Ishikawa (cell line): Measurements from ENCODE around the gene OR10H5.

Source experiments
- CEBPB ChIP-seq: IDR thresholded peaks from 2 replicates; pipeline ENCODE4 v1.6.1; 2012
- EP300 ChIP-seq: IDR thresholded peaks from 2 replicates; pipeline ENCODE4 v1.6.1; 2012; ENCODE audit warnings: borderline replicate concordance
- TAF1 ChIP-seq: IDR thresholded peaks from 2 replicates; pipeline ENCODE4 v1.6.1; 2012; ENCODE audit warnings: low read depth, mild to moderate bottlenecking
- YY1 ChIP-seq: IDR thresholded peaks from 2 replicates; pipeline ENCODE4 v1.6.1; 2012; ENCODE audit warnings: low read depth
- ZBTB7A ChIP-seq: IDR thresholded peaks from 2 replicates; pipeline ENCODE4 v1.6.1; 2012; ENCODE audit warnings: low read depth
- TF ChIP-seq, protein P1 (sequence below): IDR thresholded peaks from 2 replicates; pipeline ENCODE4 v1.6.1; 2012; ENCODE audit warnings: low read depth, mild to moderate bottlenecking
- TF ChIP-seq, protein P2 (sequence below): IDR thresholded peaks from 2 replicates; pipeline ENCODE4 v1.6.1; 2012
- TF ChIP-seq, protein P3 (sequence below): IDR thresholded peaks from 2 replicates; pipeline ENCODE4 v1.6.1; 2012

DNA sequence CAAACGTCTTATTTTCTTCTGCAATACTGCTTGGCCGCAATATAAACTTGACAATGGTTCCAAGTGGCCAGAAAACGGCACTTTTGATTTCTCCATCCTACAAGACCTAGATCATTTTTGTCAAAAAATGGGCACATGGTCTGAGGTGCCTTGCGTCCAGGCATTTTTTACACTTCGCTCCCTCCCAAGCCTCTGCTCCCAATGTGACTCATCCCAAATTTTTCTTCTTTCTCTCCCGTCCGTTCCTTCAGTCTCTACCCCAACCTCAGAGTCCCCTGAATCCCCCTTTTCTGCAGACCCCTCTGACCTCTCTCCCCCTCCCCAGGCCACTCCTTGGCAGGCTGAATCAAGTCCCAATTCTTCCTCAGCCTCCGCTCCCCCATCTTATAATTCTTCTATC, 42.3 kb downstream of the OR10H5 start:
- TF ChIP-seq, protein P1, sequence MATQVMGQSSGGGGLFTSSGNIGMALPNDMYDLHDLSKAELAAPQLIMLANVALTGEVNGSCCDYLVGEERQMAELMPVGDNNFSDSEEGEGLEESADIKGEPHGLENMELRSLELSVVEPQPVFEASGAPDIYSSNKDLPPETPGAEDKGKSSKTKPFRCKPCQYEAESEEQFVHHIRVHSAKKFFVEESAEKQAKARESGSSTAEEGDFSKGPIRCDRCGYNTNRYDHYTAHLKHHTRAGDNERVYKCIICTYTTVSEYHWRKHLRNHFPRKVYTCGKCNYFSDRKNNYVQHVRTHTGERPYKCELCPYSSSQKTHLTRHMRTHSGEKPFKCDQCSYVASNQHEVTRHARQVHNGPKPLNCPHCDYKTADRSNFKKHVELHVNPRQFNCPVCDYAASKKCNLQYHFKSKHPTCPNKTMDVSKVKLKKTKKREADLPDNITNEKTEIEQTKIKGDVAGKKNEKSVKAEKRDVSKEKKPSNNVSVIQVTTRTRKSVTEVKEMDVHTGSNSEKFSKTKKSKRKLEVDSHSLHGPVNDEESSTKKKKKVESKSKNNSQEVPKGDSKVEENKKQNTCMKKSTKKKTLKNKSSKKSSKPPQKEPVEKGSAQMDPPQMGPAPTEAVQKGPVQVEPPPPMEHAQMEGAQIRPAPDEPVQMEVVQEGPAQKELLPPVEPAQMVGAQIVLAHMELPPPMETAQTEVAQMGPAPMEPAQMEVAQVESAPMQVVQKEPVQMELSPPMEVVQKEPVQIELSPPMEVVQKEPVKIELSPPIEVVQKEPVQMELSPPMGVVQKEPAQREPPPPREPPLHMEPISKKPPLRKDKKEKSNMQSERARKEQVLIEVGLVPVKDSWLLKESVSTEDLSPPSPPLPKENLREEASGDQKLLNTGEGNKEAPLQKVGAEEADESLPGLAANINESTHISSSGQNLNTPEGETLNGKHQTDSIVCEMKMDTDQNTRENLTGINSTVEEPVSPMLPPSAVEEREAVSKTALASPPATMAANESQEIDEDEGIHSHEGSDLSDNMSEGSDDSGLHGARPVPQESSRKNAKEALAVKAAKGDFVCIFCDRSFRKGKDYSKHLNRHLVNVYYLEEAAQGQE, result no peak
- TF ChIP-seq EP300 (no peak), YY1 (no peak), ZBTB7A (no peak), CEBPB (no peak), TAF1 (no peak)
- TF ChIP-seq, protein P2, sequence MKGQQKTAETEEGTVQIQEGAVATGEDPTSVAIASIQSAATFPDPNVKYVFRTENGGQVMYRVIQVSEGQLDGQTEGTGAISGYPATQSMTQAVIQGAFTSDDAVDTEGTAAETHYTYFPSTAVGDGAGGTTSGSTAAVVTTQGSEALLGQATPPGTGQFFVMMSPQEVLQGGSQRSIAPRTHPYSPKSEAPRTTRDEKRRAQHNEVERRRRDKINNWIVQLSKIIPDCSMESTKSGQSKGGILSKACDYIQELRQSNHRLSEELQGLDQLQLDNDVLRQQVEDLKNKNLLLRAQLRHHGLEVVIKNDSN, result no peak
- TF ChIP-seq, protein P3, sequence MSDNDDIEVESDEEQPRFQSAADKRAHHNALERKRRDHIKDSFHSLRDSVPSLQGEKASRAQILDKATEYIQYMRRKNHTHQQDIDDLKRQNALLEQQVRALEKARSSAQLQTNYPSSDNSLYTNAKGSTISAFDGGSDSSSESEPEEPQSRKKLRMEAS, result no peak
